ENCODE data around the gene IMPG2. TPM values are rescaled to one million over a fixed set of nuclear protein-coding genes. Genes with fewer than 3 reads are reported as not detected.
"Not testable (repeated sequence)": the region's sequence is repeated elsewhere in the genome, so short reads cannot be mapped to it uniquely, and the experiment has no call there.

IMPG2 gene
- total RNA-seq = 0.20 TPM
- long read RNA-seq = 0 reads

- no peak for ATAC-seq
Observed at GRCh38 chr3:101320475-101320874, at the start of gene IMPG2. Gene IMPG2, minus strand, starts transcription at chr3:101320575. Its CDS starts 203 bp downstream, at chr3:101320372.

GRCh38 chr3:101362406-101362805, 42.0 kb upstream of the IMPG2 start:
- DNase-seq (no peak), ATAC-seq (no peak)
- intact Hi-C loops (cut with micrococcal nuclease) = no loop called here

More at GRCh38 chr3:101320475-101320874, at the start of gene IMPG2:
- intact Hi-C loops (cut with micrococcal nuclease) = no loop called here
- DNase-seq = no peak

- ATAC-seq = no peak
- intact Hi-C loops (cut with micrococcal nuclease) = no loop called here
- no peak for DNase-seq
Observed at GRCh38 chr3:101351829-101352228, 31.5 kb upstream of the IMPG2 start.

DNA sequence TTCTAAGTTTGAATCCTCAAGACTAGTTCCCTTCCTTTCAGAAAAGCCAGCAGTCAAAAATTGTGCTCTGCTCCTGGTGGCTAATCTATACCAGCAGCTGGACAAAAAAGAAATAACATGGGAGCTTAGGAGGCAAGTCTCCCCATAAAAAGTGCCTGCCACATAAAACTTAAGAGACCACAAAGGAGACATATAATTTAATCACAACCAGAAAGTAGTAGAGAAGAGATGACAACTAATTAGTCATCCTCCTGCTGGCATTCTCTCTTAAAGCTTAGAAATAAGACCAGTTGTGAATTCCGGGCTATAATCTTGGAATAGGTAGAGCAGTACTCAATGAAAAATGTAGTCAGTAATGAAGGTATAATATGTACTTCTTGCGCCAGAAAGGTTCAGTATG, 20.2 kb upstream of the IMPG2 start:
- no peak for ATAC-seq
- no peak for DNase-seq
- intact Hi-C loops (cut with micrococcal nuclease) = no loop called here

- intact Hi-C loops (cut with micrococcal nuclease) = no loop called here
- ATAC-seq (no peak), DNase-seq (no peak)
Observed at GRCh38 chr3:101333883-101334282, 13.5 kb upstream of the IMPG2 start.

DNA sequence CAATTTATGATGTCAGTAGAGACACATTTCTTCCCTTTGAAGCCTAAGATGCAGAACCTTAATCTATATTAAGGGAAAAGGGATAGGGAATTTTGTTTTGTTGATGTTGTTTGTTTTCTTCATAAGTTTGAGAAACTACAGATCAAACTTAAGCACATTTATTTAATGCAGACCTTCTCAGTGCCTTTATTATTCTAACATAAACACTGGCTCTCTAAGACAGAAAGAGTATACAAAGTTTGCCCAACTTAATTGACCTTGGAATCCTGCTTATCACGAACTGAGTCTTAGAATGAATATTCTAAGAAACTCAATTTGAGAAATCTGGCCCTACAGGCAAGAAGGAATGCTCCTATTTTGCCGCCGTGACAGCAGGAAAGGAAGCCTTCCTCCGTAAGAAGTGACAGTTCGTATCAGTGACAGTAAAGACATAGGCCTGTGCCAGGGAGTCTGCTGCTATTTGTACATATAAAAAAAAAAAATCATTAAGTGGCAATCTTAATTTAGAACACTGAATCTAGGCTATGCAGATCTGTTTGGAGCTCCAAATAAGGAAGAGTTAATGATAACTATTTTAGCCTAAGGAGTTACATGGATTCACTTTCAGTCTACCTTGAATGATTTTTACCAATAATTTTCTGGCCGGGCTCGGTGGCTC, 8.8 kb upstream of the IMPG2 start:
- DNase-seq (no peak), ATAC-seq (peak; percentile 80)
- intact Hi-C loops (cut with micrococcal nuclease) = no loop called here

- intact Hi-C loops (cut with micrococcal nuclease) = no loop called here
- DNase-seq (no peak), ATAC-seq (no peak)
Observed at GRCh38 chr3:101325393-101326134, 5.2 kb upstream of the IMPG2 start.

GRCh38 chr3:101319531-101319930, 844 bp downstream of the IMPG2 start:
- intact Hi-C loops (cut with micrococcal nuclease) = no loop called here
- no peak for DNase-seq
- no peak for ATAC-seq

GRCh38 chr3:101312545-101312944, 7.8 kb downstream of the IMPG2 start:
- ATAC-seq (no peak), DNase-seq (no peak)
- intact Hi-C loops (cut with micrococcal nuclease) = no loop called here

DNA sequence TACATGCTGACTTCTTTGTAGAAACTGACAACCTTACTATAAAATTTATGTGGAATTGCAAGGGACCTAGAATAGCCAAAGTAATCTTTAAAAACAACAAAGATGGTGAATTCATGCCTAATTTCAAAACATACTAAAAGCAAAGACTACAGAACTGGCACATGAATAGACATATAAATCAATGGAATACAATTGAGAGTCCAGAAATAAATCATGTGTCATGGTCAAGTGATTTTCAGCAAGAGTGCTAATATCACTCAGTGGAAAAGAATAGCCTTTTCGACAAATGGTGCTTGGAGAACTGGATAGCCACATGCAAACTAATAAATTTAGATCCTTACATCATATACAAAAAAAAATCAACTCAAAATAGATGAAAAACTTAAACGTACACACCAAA, 8.7 kb downstream of the IMPG2 start:
- DNase-seq (no peak), ATAC-seq (peak; percentile 32)
- intact Hi-C loops (cut with micrococcal nuclease) = no loop called here

- DNase-seq (no peak), ATAC-seq (no peak)
- intact Hi-C loops (cut with micrococcal nuclease) = no loop called here
Observed at GRCh38 chr3:101310978-101311375, 9.4 kb downstream of the IMPG2 start.

GRCh38 chr3:101308147-101308772, 12.1 kb downstream of the IMPG2 start:
- not testable (repeated sequence) for ATAC-seq, DNase-seq

GRCh38 chr3:101303836-101304235, 16.5 kb downstream of the IMPG2 start:
- intact Hi-C loops (cut with micrococcal nuclease) = no loop called here
- ATAC-seq (no peak), DNase-seq (no peak)

More at GRCh38 chr3:101308147-101308772, 12.1 kb downstream of the IMPG2 start:
- intact Hi-C loops (cut with micrococcal nuclease) = not testable (repeated sequence)

DNA sequence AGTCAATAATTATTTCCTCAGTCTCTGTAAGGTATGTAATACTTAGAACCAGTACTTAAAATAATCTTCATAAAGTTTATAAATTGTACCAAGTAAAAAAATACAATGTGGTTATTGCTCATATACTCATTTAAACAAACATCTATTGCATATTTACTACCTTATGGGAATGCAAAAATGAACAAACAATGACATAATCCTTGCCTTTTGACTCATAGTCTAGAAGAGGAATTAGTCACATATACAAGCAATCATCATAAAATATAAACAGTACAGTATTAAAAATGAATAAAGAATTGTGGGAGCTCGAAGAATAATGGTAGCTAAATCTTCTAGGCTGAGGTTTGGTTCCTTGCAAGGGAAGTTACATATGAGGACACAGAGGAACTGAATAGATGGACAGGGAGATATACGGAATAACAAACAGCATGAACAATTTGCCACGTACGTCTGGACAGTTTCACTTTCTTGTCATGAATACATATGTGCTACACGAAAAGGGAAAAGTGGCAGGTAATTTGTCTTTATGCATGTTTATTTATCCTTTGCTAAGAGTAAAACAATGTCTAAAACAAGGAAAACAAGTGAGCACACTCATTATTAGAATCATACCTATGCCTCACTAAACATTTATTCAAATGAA, 17.2 kb downstream of the IMPG2 start:
- intact Hi-C loops (cut with micrococcal nuclease) = no loop called here
- ATAC-seq = no peak
- DNase-seq = no peak

DNA sequence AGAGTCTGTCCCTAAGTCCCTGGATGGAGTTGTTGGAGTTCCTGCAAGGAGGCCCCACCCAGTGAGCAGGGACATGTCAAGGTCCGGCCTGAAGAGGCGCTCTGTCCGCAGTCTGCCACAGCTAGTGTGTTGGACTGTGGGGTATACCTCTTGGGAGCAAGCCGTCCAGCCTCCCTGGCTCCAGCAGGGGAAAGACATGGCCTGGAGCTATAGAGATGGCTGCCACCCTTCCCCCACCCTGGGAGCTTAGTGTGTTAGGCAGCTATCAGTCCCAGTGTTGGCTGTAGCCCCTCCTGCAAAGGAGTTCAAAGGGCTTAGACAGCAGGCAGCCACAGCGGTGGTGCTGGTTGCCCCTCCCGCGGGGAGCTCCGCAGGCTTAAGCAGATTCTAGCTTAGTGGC, 20.3 kb downstream of the IMPG2 start:
- intact Hi-C loops (cut with micrococcal nuclease) = no loop called here
- ATAC-seq (no peak), DNase-seq (no peak)

GRCh38 chr3:101292027-101292426, 28.3 kb downstream of the IMPG2 start:
- no peak for DNase-seq
- intact Hi-C loops (cut with micrococcal nuclease) = no loop called here
- ATAC-seq = no peak

- ATAC-seq (no peak), DNase-seq (no peak)
- intact Hi-C loops (cut with micrococcal nuclease) = no loop called here
Observed at GRCh38 chr3:101288294-101288693, 32.1 kb downstream of the IMPG2 start.

DNA sequence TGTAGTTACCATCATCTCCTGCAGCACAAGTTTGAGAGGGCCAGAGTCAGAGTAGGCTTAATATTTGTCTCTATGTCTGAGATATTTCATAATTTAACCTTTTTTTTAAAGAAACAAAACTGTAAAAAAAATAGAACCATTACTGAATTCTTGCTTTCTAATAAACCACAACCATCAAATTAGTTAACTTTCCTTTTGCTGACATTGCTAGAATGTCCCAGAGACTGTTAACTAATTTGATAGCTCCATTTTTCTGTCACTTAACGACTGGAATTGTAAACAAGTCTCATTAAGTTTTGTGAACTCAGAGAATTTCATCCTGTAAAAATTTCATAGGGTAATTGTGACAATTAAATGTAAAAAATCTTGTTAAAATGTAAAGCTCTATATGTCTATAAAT, 35.6 kb downstream of the IMPG2 start:
- DNase-seq = no peak
- intact Hi-C loops (cut with micrococcal nuclease) = no loop called here
- no peak for ATAC-seq

GRCh38 chr3:101281521-101282030, 38.8 kb downstream of the IMPG2 start:
- ATAC-seq = no peak
- DNase-seq = no peak

More at GRCh38 chr3:101281521-101282030, 38.8 kb downstream of the IMPG2 start:
- intact Hi-C loops (cut with micrococcal nuclease) = no loop called here

Measured in left ventricle myocardium superior (tissue), 1 donor.